ENCODE measurements around the gene PLK2.

PLK2 gene

DNA sequence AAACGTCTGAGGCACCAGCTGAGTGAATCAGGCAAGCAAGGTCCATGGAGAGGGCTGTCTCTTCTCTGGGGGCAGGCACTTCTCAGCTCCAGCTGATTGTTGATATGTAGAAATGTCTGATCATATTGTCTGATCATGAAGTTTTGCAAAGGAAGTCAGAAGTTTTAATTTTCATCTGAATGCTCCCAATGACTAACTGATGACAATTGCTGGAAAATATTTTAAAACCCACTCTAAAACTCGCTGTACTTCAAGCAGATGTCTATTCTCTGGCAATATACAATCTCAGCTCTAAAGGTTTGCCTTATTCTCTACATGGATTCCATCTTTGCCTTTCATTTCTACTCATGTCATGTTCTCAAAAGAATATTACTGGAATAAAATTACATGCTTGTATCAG is 12.7 kb downstream of the PLK2 start:
- no peak for DNase-seq

DNA sequence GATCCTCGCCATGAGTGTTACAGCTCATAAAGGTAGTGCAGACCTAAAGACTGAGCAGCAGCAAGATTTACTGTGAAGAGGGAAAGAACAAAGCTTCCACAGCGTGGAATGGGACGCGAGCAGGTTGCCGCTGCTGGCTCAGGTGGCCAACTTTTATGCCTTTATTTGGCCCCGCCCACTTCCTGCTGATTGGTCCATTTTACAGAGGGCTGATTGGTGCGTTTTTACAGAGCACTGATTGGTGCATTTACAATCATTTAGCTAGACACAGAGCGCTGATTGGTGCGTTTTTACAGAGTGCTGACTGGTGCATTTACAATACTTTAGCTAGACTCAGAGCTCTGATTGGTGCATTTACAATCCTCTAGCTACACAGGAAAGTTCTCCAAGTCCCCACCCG is 13.9 kb downstream of the PLK2 start:
- no peak for DNase-seq

DNA sequence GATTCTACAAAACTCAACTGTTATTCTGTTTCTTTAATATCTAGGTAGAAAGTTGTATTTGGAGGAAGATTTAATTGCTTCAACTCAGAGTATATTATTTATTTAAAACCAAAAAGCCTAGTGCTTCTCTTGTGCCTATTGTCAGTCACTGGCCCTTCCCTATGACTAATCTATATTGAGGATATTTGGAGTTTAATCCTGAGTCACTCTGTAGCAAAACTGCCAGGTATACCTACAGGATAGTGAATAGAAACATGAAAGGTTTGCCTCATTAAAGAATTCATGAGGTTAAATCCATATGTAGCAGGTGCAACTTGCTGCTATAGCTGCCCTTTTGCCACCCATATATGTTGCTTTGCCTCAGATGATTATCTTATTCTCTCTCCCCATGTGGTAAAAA is 15.1 kb downstream of the PLK2 start:
- DNase-seq = no peak

DNA sequence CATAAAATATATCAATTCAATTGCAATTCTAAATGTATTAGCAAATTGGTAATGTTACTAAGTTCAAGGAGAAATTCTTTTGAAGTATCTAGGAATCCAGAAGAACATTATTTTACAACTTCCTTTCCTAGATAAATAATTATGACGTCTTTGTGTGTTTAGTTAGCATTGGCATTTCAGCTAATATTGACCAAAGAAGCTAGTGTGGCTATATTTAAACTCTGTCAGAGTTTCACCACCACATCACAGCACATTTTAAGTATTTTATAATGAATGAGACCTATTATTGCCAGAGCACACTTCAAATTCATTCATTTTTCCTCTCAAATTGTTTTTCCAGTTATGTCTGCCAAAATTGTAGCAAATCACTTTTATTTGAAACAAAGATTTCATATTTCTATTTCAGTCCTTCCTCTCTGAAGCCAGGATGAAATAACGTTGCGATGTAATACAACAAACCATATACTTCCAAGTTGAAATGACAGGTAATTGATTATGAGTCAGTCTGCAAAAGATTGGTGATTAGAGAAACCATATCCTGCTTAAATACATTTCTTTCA is 18.9 kb downstream of the PLK2 start:
- DNase-seq = no peak

DNA sequence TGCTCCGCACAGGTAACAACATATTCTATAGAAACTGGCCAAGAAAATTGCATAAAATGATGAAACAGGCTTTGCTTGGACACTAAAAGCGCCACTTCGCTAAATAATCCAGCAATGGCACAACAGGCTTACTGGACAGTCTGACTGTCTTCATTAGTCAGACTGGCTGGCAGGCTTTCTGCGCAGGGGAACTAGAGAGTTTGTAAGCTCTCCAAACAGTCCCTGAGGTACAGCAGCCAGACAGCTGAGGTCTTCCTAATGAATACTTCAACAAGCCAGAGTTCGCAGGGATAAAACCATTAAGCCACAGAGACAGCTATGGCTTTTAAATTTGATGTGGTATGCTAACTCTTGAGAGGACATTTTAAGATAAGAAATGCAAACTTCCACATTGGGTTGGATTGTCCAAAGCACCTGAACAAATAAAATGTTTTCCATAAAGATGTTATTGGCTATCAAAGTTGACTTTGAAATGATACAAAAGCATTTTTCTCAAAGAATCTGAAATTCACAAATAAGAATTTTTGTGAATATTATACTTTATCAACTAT is 20.7 kb downstream of the PLK2 start:
- no peak for DNase-seq

DNA sequence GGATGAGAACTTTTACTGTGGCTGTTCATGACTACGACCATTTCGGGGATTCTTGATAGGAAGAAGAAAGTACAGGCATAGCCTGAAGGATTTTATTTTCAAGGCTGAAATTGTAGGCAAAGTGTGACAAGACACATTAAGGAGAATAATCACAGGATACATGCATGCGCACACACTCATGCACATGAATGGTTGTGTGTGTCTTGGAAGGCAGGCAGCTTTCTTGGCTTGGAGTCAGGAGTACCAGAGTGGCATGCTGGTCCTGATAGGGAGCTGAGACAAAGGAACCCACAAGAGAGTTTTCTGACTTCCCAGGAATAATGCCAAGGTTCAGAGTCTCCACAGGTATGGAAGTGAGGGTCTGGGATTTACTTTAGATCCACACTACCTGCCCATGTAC is 22.2 kb downstream of the PLK2 start:
- no peak for DNase-seq

DNA sequence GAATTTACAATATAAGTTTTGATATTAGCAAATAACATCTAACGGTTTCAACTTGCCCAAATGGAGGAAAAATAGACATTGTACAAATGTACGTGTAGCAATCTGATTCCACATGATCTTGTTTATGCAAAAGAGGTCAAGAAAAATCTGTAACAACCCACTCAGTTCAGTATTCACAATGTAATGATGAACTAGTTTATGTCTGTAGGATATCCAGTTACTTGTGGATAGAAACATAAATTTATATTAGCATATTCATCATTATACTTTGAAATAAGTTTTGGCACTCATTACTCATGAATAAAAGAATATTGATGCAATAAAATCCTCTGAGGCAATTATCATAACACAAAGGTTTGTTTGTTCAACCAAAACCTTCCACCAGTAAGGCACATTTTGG is 28.1 kb downstream of the PLK2 start:
- no peak for DNase-seq

DNA sequence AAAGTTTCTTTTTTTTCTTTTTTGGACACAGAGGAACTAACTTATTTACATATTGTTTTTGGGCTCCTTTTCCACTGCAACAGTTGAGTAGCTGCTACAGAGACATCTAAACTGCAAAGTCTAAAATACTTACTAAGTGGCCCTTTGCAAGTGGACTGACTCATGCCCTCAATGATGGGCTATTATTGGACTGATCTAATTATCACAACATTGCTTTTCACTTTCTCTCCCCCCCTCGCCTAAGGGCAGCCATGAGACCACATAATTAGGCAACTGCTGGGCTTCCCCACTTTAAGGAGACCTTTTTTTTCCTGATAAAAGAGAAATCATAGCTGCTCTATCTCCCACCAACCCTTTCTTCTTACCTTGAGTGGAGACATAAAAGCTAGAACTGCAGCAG is 47.0 kb downstream of the PLK2 start:
- DNase-seq = no peak

DNA sequence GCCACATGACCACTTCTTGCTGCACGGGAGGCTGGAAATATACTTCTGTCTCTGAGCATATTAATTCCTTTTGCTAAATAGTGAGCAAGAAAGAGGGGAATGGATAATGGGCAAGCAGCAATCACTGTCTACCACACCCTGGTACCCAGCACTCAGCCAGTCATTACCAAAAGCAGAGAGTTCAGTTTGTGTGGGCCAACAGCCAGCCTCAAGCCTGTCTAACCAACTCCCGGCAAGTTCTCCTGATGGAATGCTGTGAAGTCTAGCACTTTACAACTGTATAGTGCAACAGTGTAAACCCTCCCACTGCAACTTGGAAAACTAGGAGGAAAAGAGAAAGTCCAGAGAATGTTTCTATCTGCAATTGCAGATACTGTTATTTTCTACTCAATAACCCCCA is 47.8 kb downstream of the PLK2 start:
- no peak for DNase-seq

DNA sequence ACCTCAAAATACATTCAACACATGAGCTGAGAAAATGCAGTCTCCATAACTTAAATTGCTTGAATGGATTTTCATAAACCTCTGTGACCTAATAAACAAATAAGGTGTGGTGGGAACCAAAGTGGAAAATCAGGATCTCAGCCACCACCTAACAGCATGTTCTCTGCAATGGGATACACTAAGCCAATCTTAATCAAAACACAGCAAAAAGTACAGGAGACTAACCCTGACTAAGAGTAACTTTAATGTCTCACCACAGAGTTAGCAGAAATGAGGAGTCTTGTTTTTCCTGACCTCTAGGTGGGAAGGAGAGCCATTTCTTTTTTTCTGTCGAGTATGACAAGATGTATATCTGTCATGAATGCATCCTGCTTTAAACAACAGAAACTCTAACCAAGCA is 48.5 kb downstream of the PLK2 start:
- no peak for DNase-seq

DNA sequence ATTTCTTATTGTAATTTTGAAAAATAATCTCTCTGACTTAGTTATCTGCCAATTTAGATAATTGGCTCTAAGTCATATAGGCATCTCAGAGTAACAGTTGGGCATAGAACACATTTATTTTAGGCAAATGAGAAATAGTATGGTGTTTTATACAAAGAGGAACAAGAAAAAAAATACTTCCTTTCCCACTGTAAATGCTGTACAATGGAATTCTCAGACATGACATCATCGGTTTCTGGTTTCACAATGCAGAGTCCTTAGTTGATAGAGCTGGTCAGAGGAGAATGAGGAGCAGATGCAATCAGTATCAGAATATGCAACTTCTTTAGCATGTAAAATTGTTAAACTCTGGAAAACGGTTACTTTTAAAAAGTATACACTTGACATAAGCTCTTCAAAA is 49.4 kb downstream of the PLK2 start:
- DNase-seq = no peak

DNA sequence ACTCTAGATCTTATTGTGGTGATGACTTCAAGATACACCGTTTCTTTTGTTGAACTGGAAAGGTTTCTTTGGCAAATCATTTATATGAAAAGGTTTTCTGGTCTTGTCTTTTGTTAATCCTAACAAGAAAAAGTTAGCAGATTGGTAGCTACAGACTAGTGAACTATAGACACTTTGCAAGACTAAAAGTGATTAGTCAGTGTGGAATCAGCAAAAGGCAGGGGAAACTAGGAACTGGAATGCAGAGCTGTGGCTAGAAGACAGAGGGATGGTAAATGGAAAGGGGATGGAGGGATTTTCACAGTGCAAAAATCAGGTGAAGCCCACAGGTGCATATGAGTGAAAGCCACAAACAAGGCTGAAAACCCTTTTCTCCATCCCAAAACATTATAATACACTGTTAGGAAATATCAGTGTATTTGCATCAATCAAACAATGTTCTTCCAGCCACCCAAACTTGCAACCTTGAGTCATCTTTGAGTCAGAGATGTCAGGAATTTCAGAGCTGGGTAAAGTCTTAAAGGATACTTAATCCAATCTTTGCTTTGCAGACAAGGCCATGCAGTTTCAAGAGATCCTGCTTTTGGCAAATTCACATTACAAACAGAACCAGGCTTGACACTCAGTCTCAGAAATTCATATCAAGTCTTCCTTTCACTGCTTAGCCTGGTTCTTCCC is 52.7 kb downstream of the PLK2 start:
- no peak for DNase-seq

DNA sequence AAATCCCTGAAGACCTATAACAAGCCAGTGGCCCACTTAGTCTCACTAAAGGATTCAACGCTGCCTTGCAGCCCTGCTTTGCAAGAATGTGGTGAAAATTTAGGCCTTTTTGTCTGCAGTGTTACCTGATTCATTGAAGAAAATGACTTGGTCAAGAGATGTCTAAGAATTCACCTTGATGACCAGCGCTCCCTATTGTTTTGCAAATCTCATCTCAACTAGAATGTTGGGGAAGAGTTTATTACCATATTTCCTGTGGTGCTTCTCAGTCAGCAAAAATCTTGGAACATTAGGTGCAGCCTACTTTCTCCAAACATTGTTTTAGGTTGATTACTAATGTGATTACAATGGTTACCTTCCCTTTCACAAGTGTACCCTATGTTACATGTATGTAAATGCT is 53.5 kb downstream of the PLK2 start:
- no peak for DNase-seq

DNA sequence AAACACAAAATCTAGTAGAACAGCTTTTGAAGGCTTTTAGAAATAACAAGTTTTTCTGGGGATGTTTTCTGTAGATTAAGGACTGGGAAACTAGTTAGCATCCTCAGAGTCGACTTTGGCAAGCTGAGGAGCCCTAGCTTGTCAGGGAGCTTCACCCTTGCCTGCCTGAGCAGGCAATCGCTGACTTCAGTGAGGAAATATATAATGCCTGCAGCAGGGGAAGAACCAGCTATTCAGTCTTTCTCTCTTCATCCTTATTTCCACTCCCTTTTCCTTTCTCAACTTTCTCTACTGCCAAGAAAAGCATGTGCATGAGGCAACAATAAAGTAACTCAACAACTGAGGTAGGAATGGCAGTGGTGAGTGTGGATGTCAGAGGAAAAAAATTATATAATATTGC is 54.7 kb downstream of the PLK2 start:
- DNase-seq = no peak

DNA sequence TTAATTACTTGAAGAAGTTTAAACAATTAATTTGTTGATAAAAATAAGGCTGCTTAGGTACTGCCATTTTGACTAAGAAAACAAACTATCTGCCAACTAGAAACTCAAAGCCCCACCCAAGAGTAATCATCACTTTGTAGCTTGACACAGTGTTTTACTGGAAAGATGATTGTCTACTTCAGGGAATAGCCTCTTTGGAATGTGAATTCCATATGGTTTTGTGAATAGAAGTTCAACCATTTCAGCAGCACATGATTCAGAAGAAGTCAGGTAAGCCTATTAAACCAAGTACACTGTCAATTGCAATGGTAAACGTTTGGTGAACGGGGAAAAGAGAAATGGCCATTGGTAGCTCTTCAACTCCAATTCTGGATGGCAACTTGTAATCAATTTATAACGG is 55.2 kb downstream of the PLK2 start:
- no peak for DNase-seq

Measured in NCI-H524 (cell line).